HUDEP-2 (cell line): Measurements from ENCODE around the gene PARD3B.

ENCODE experiments used
- DNase-seq, 76 experiments: peaks; one replicate each; lab custom pipeline; 2025; ENCODE audit not compliant: unreplicated experiment in 76 of 76; lab: John Stamatoyannopoulos, UW

Gene PARD3B

GRCh38 chr2:205619600-205619999 lies 1074.3 kb downstream of the PARD3B start:
- no peak for DNase-seq

GRCh38 chr2:205627085-205627484 lies 1081.8 kb downstream of the PARD3B start:
- no peak for DNase-seq

- DNase-seq = no peak
These were observed 1083.1 kb downstream of the PARD3B start for GRCh38 chr2:205628422-205628821.

GRCh38 chr2:205629091-205629776 lies 1084.0 kb downstream of the PARD3B start:
- no peak for DNase-seq

- DNase-seq = no peak
These were observed 1088.7 kb downstream of the PARD3B start for GRCh38 chr2:205633994-205634393.

- no peak for DNase-seq
These were observed 1091.5 kb downstream of the PARD3B start for GRCh38 chr2:205636549-205637319.

GRCh38 chr2:205637320-205637602 lies 1092.0 kb downstream of the PARD3B start:
- DNase-seq = no peak

GRCh38 chr2:205637779-205638503 lies 1092.7 kb downstream of the PARD3B start:
- DNase-seq = no peak

- DNase-seq = no peak
These were observed 1095.4 kb downstream of the PARD3B start for GRCh38 chr2:205640716-205641115.

- no peak for DNase-seq
These were observed 1097.5 kb downstream of the PARD3B start for GRCh38 chr2:205642599-205643356.

- no peak for DNase-seq
These were observed 1098.2 kb downstream of the PARD3B start for GRCh38 chr2:205643391-205643885.

GRCh38 chr2:205644018-205644417 lies 1098.7 kb downstream of the PARD3B start:
- DNase-seq = no peak

- no peak for DNase-seq
These were observed 1101.4 kb downstream of the PARD3B start for GRCh38 chr2:205646680-205647079.

- DNase-seq = no peak
These were observed 1105.2 kb downstream of the PARD3B start for GRCh38 chr2:205650450-205650849.

GRCh38 chr2:205650931-205651330 lies 1105.7 kb downstream of the PARD3B start:
- DNase-seq = no peak

- DNase-seq = no peak
These were observed 1106.4 kb downstream of the PARD3B start for GRCh38 chr2:205651719-205652118.

GRCh38 chr2:205654878-205655605 lies 1109.8 kb downstream of the PARD3B start:
- no peak for DNase-seq

- no peak for DNase-seq
These were observed 1110.6 kb downstream of the PARD3B start for GRCh38 chr2:205655779-205656456.

- no peak for DNase-seq
These were observed 1111.2 kb downstream of the PARD3B start for GRCh38 chr2:205656461-205656860.

GRCh38 chr2:205656941-205657340 lies 1111.7 kb downstream of the PARD3B start:
- no peak for DNase-seq
